WERI-Rb-1 (cell line): ENCODE results near the gene ADCY9.

Source experiments
- DNase-seq: peaks from one replicate; pipeline ENCODE4 v3.0.0-alpha.2; 2020
- H3K27ac ChIP-seq: fragments of 250-450 bp; sonication (Bioruptor Pico); 2 replicates; pipeline ENCODE4 v1.5.1; 2020; ENCODE audit warnings: mild to moderate bottlenecking, moderate library complexity
- H3K27me3 ChIP-seq: fragments of 250-450 bp; sonication (Bioruptor Pico); 2 replicates; pipeline ENCODE4 v1.5.1; 2021; ENCODE audit warnings: mild to moderate bottlenecking, low read depth, moderate library complexity; ENCODE audit not compliant: insufficient read depth, severe bottlenecking
- H3K36me3 ChIP-seq: fragments of 250-450 bp; sonication (Bioruptor Pico); 2 replicates; pipeline ENCODE4 v1.5.1; 2020; ENCODE audit warnings: mild to moderate bottlenecking, moderate library complexity
- H3K4me3 ChIP-seq: 2 replicates; pipeline ENCODE4 v1.5.1; 2011; ENCODE audit warnings: low read depth, mild to moderate bottlenecking, control low read depth, low read length
- H3K9me3 ChIP-seq: fragments of 250-450 bp; sonication (Bioruptor Pico); 2 replicates; pipeline ENCODE4 v1.5.1; 2021; ENCODE audit warnings: mild to moderate bottlenecking, moderate library complexity; ENCODE audit not compliant: severe bottlenecking
- CTCF ChIP-seq: IDR thresholded peaks from 2 replicates; pipeline ENCODE4 v1.5.1; 2011; ENCODE audit warnings: low read depth, mild to moderate bottlenecking, control low read depth, inconsistent platforms, low read length

Gene ADCY9

GRCh38 chr16:4017807-4018206, 98.4 kb downstream of the ADCY9 start:
- TF ChIP-seq CTCF = no peak
- H3K27me3 ChIP-seq = no peaks in the 10 kb centered on the region
- no peak for DNase-seq
- H3K4me3 ChIP-seq = no peak overlapping the region
- no peak overlapping the region for H3K27ac ChIP-seq
- no peaks in the 10 kb centered on the region for H3K9me3 ChIP-seq
- no peaks in the 10 kb centered on the region for H3K36me3 ChIP-seq

GRCh38 chr16:4016658-4017057, 99.6 kb downstream of the ADCY9 start:
- H3K27ac ChIP-seq = no peak overlapping the region
- no peak overlapping the region for H3K4me3 ChIP-seq

GRCh38 chr16:4016005-4016352, 100.3 kb downstream of the ADCY9 start:
- no peak overlapping the region for H3K27ac ChIP-seq

More at GRCh38 chr16:4016658-4017057, 99.6 kb downstream of the ADCY9 start:
- no peak for DNase-seq
- H3K27me3 ChIP-seq = no peaks in the 10 kb centered on the region
- no peaks in the 10 kb centered on the region for H3K9me3 ChIP-seq
- no peak for TF ChIP-seq CTCF
- no peaks in the 10 kb centered on the region for H3K36me3 ChIP-seq

GRCh38 chr16:4015275-4016004, 100.8 kb downstream of the ADCY9 start:
- no peaks in the 10 kb centered on the region for H3K9me3 ChIP-seq
- H3K4me3 ChIP-seq = no peak overlapping the region
- H3K27ac ChIP-seq = no peak overlapping the region
- no peak for TF ChIP-seq CTCF
- H3K27me3 ChIP-seq = no peaks in the 10 kb centered on the region
- DNase-seq = no peak
- no peaks in the 10 kb centered on the region for H3K36me3 ChIP-seq

More at GRCh38 chr16:4016005-4016352, 100.3 kb downstream of the ADCY9 start:
- no peaks in the 10 kb centered on the region for H3K36me3 ChIP-seq
- no peaks in the 10 kb centered on the region for H3K27me3 ChIP-seq
- H3K9me3 ChIP-seq = no peaks in the 10 kb centered on the region
- TF ChIP-seq CTCF = no peak
- no peak overlapping the region for H3K4me3 ChIP-seq
- DNase-seq = no peak

- Histone ChIP-seq H3K36me3 (no peaks in the 10 kb centered on the region), H3K27me3 (no peaks in the 10 kb centered on the region), H3K9me3 (no peaks in the 10 kb centered on the region), H3K4me3 (no peak overlapping the region), H3K27ac (no peak overlapping the region)
- DNase-seq = no peak
- no peak for TF ChIP-seq CTCF
Observed at GRCh38 chr16:4011940-4012629, 104.2 kb downstream of the ADCY9 start.
